HEK293 (cell line): ENCODE measurements around the gene CCR6.

ENCODE experiments used
- CTCF ChIA-PET: fragments of 350-600 bp; formaldehyde crosslinking; extraction: SDS; loops from one replicate; lab custom pipeline; 2021; ENCODE audit warnings: antibody characterized with exemption; lab: Yijun Ruan, JAX
- POLR2A ChIA-PET: fragments of 300-600 bp; formaldehyde crosslinking; extraction: SDS; loops from one replicate; lab custom pipeline; 2020; ENCODE audit warnings: antibody characterized with exemption, inconsistent platforms; lab: Yijun Ruan, JAX
- H3K27ac ChIP-seq: fragments of 200-500 bp; sonication (Bioruptor generic); 2 replicates; pipeline ENCODE4 v1.5.1; 2014; ENCODE audit warnings: low read depth, low read length, control low read depth, inconsistent platforms; ENCODE audit errors: extremely low read depth
- H3K36me3 ChIP-seq, 2 experiments: fragments of 200-500 bp in 1 of 2; sonication (Bioruptor generic) in 1 of 2; 1 replicate in 1 of 2; 2 replicates in 1 of 2; pipeline ENCODE4 v1.5.1; 2014 to 2017; ENCODE audit warnings: inconsistent platforms in 2 of 2, low read length in 2 of 2; ENCODE audit not compliant: control insufficient read depth in 2 of 2, insufficient read depth in 1 of 2
- H3K4me1 ChIP-seq: fragments of 200-500 bp; sonication (Bioruptor generic); 2 replicates; pipeline ENCODE4 v1.5.1; 2014; ENCODE audit warnings: mild to moderate bottlenecking, low read length, inconsistent platforms; ENCODE audit not compliant: control insufficient read depth, insufficient read depth
- H3K4me3 ChIP-seq: 2 replicates; pipeline ENCODE4 v1.5.1; 2011; ENCODE audit warnings: low read depth, mild to moderate bottlenecking, control low read depth, low read length, moderate library complexity
- H3K9me3 ChIP-seq: fragments of 200-500 bp; sonication (Bioruptor generic); 2 replicates; pipeline ENCODE4 v1.5.1; 2014; ENCODE audit warnings: low read depth, low read length, inconsistent platforms; ENCODE audit not compliant: control insufficient read depth, insufficient read depth
- BCL6B ChIP-seq: fragments of 450-650 bp; formaldehyde crosslinking; IDR thresholded peaks from 2 replicates; pipeline ENCODE4 v1.5.1; 2017; ENCODE audit warnings: missing biosample characterization, missing genetic modification characterization
- MYNN ChIP-seq: fragments of 450-650 bp; formaldehyde crosslinking; IDR thresholded peaks from 2 replicates; pipeline ENCODE4 v1.5.1; 2016; ENCODE audit warnings: missing biosample characterization, missing genetic modification characterization, borderline replicate concordance
- REST ChIP-seq: fragments of 450-650 bp; formaldehyde crosslinking; IDR thresholded peaks from 2 replicates; pipeline ENCODE4 v1.5.1; 2016; ENCODE audit warnings: missing biosample characterization, missing genetic modification characterization
- SP2 ChIP-seq: fragments of 450-650 bp; formaldehyde crosslinking; IDR thresholded peaks from 2 replicates; pipeline ENCODE4 v1.5.1; 2016; ENCODE audit warnings: missing biosample characterization, missing genetic modification characterization
- ZEB2 ChIP-seq: fragments of 450-650 bp; formaldehyde crosslinking; IDR thresholded peaks from 2 replicates; pipeline ENCODE4 v1.5.1; 2016; ENCODE audit warnings: missing biosample characterization, missing genetic modification characterization
- ZNF114 ChIP-seq: fragments of 450-650 bp; formaldehyde crosslinking; IDR thresholded peaks from 2 replicates; pipeline ENCODE4 v1.5.0; 2017; ENCODE audit warnings: missing biosample characterization, missing genetic modification characterization
- ZNF16 ChIP-seq: fragments of 450-650 bp; formaldehyde crosslinking; IDR thresholded peaks from 2 replicates; pipeline ENCODE4 v1.5.1; 2016; ENCODE audit warnings: low read depth, missing biosample characterization, missing genetic modification characterization
- ZNF18 ChIP-seq: fragments of 450-650 bp; formaldehyde crosslinking; IDR thresholded peaks from 2 replicates; pipeline ENCODE4 v1.5.1; 2016; ENCODE audit warnings: missing biosample characterization, missing genetic modification characterization
- ZNF398 ChIP-seq: fragments of 450-650 bp; formaldehyde crosslinking; IDR thresholded peaks from 2 replicates; pipeline ENCODE4 v1.5.1; 2017; ENCODE audit warnings: missing biosample characterization, missing genetic modification characterization
- ZNF404 ChIP-seq: fragments of 450-650 bp; formaldehyde crosslinking; IDR thresholded peaks from 2 replicates; pipeline ENCODE4 v1.5.1; 2017; ENCODE audit warnings: missing biosample characterization, missing genetic modification characterization
- ZNF548 ChIP-seq: fragments of 450-650 bp; formaldehyde crosslinking; IDR thresholded peaks from 2 replicates; pipeline ENCODE4 v1.5.1; 2016; ENCODE audit warnings: missing biosample characterization, missing genetic modification characterization
- ZNF585B ChIP-seq: fragments of 450-650 bp; formaldehyde crosslinking; IDR thresholded peaks from 2 replicates; pipeline ENCODE4 v1.5.1; 2016; ENCODE audit warnings: missing biosample characterization, missing genetic modification characterization
- ZNF629 ChIP-seq: fragments of 450-650 bp; formaldehyde crosslinking; IDR thresholded peaks from 2 replicates; pipeline ENCODE4 v1.5.1; 2017; ENCODE audit warnings: missing biosample characterization, missing genetic modification characterization
- ZNF645 ChIP-seq: fragments of 450-650 bp; formaldehyde crosslinking; IDR thresholded peaks from 2 replicates; pipeline ENCODE4; 2016; ENCODE audit warnings: missing biosample characterization, missing genetic modification characterization
- ZNF658 ChIP-seq: fragments of 450-650 bp; formaldehyde crosslinking; IDR thresholded peaks from 2 replicates; pipeline ENCODE4; 2016; ENCODE audit warnings: missing biosample characterization, missing genetic modification characterization
- ZNF791 ChIP-seq: fragments of 450-650 bp; formaldehyde crosslinking; IDR thresholded peaks from 2 replicates; pipeline ENCODE4 v1.5.1; 2016; ENCODE audit warnings: missing biosample characterization, missing genetic modification characterization
- ZSCAN16 ChIP-seq: fragments of 450-650 bp; formaldehyde crosslinking; IDR thresholded peaks from 2 replicates; pipeline ENCODE4 v1.5.1; 2016; ENCODE audit warnings: missing biosample characterization, missing genetic modification characterization

Gene CCR6

GRCh38 chr6:167078745-167079144 is 44.2 kb upstream of the CCR6 start (continued):
- TF ChIP-seq ZNF114 (tag by site-specific recombination) (no peak), ZNF548 (tag by site-specific recombination) (no peak), ZNF404 (tag by site-specific recombination) (no peak), ZNF791 (tag by site-specific recombination) (no peak), MYNN (tag by site-specific recombination) (no peak)

- Histone ChIP-seq H3K36me3 (no peaks in the 10 kb centered on the region), H3K4me3 (no peak overlapping the region), H3K9me3 (no peaks in the 10 kb centered on the region), H3K27ac (no peak overlapping the region), H3K4me1 (no peaks in the 10 kb centered on the region)
- TF ChIP-seq ZNF398 (tag by site-specific recombination), result no peak
- no peak for TF ChIP-seq ZNF658
- TF ChIP-seq BCL6B (tag by site-specific recombination), result no peak
- TF ChIP-seq ZNF16 (tag by site-specific recombination), result no peak
- TF ChIP-seq ZNF645 (tag by site-specific recombination), result no peak
- no peak for TF ChIP-seq ZNF585B (tag by site-specific recombination)
- no peak for TF ChIP-seq ZNF629 (tag by site-specific recombination)
- no peak for TF ChIP-seq REST (tag by site-specific recombination)
- no peak for TF ChIP-seq SP2 (tag by site-specific recombination)
- TF ChIP-seq ZSCAN16 (tag by site-specific recombination), result no peak
- TF ChIP-seq ZNF18 (tag by site-specific recombination), result no peak
- no peak for TF ChIP-seq ZEB2 (tag by site-specific recombination)
- POLR2A ChIA-PET, result no interaction called here
- CTCF ChIA-PET, result interaction anchor here (0.6 kb wide), 1 partner anchor 13 kb away, joined by 3 read pairs; no protein-coding TSS in a partner anchor
These were observed 43.0 kb upstream of the CCR6 start for GRCh38 chr6:167079853-167080297.
